PFSK-1 (cell line): ENCODE measurements around the gene PRSS56.

ENCODE experiments used
- FOXP2 ChIP-seq: optimal IDR thresholded peaks from 2 replicates; pipeline ENCODE3; 2011; ENCODE audit warnings: borderline replicate concordance, control low read depth, inconsistent platforms; ENCODE audit not compliant: insufficient read depth; ENCODE audit errors: extremely low read length, extremely low read depth
- POLR2AphosphoS5 ChIP-seq: IDR thresholded peaks from 2 replicates; pipeline ENCODE4 v1.6.1; 2012; ENCODE audit warnings: low read depth, mild to moderate bottlenecking, control low read depth, low read length, moderate library complexity
- SIN3A ChIP-seq: IDR thresholded peaks from 2 replicates; pipeline ENCODE4 v1.6.1; 2012; ENCODE audit warnings: mild to moderate bottlenecking, low read length, moderate library complexity, borderline replicate concordance; ENCODE audit not compliant: insufficient read depth
- TAF1 ChIP-seq: IDR thresholded peaks from 2 replicates; pipeline ENCODE4 v1.6.1; 2012; ENCODE audit warnings: low read length, control low read depth, borderline replicate concordance; ENCODE audit not compliant: insufficient read depth
- TF ChIP-seq, protein P1 (sequence below), 2 experiments: IDR thresholded peaks; 2 replicates each; pipeline versions ENCODE4 v1.6.1 to v1.8.0; 2011 to 2012; ENCODE audit warnings: low read depth in 2 of 2, low read length in 2 of 2, control low read depth in 1 of 2, inconsistent platforms in 1 of 2, mild to moderate bottlenecking in 1 of 2, moderate library complexity in 1 of 2; ENCODE audit not compliant: insufficient read depth in 1 of 2

Gene PRSS56

GRCh38 chr2:232520489-232520888 lies 301 bp downstream of the PRSS56 start:
- TF ChIP-seq TAF1 (no peak), SIN3A (no peak), FOXP2 (no peak), POLR2AphosphoS5 (no peak)
- TF ChIP-seq, protein P1, sequence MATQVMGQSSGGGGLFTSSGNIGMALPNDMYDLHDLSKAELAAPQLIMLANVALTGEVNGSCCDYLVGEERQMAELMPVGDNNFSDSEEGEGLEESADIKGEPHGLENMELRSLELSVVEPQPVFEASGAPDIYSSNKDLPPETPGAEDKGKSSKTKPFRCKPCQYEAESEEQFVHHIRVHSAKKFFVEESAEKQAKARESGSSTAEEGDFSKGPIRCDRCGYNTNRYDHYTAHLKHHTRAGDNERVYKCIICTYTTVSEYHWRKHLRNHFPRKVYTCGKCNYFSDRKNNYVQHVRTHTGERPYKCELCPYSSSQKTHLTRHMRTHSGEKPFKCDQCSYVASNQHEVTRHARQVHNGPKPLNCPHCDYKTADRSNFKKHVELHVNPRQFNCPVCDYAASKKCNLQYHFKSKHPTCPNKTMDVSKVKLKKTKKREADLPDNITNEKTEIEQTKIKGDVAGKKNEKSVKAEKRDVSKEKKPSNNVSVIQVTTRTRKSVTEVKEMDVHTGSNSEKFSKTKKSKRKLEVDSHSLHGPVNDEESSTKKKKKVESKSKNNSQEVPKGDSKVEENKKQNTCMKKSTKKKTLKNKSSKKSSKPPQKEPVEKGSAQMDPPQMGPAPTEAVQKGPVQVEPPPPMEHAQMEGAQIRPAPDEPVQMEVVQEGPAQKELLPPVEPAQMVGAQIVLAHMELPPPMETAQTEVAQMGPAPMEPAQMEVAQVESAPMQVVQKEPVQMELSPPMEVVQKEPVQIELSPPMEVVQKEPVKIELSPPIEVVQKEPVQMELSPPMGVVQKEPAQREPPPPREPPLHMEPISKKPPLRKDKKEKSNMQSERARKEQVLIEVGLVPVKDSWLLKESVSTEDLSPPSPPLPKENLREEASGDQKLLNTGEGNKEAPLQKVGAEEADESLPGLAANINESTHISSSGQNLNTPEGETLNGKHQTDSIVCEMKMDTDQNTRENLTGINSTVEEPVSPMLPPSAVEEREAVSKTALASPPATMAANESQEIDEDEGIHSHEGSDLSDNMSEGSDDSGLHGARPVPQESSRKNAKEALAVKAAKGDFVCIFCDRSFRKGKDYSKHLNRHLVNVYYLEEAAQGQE (IDR thresholded peaks at IDR 0.05; ENCODE audit: insufficient read depth in 1 of 2, low read depth in 2 of 2, low read length in 2 of 2), result no peak

DNA sequence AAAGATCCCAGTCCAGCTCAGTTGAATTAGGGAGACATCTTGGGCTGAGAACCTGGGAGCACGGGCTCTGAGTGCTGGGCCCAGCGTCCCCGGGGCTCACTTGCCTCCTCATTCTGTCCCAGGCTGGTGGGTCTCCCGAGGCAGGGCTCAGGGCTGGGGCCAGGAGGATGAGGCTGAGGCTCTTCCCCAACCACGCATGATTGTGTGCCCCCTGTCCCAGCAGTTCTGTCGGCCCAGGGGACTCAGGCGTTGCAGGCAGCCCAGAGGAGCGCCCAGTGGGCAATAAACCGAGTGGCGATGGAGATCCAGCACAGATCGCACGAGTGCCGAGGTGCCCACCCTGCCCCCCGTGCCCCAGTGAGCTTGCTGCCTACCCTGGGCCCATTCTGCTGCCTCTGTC lies 910 bp downstream of the PRSS56 start:
- TF ChIP-seq FOXP2, result no peak
- no peak for TF ChIP-seq POLR2AphosphoS5

GRCh38 chr2:232521959-232522622 lies 1.9 kb downstream of the PRSS56 start:
- TF ChIP-seq POLR2AphosphoS5 (no peak), TAF1 (no peak), SIN3A (no peak), FOXP2 (no peak)
- TF ChIP-seq, protein P1 (IDR thresholded peaks at IDR 0.05; ENCODE audit: insufficient read depth in 1 of 2, low read depth in 2 of 2, low read length in 2 of 2), result no peak

- no peak for TF ChIP-seq POLR2AphosphoS5
- no peak for TF ChIP-seq SIN3A
- TF ChIP-seq, protein P1 (IDR thresholded peaks at IDR 0.05; ENCODE audit: insufficient read depth in 1 of 2, low read depth in 2 of 2, low read length in 2 of 2), result no peak
- no peak for TF ChIP-seq FOXP2
- no peak for TF ChIP-seq TAF1
These were observed 2.6 kb downstream of the PRSS56 start for GRCh38 chr2:232522623-232523401.

DNA sequence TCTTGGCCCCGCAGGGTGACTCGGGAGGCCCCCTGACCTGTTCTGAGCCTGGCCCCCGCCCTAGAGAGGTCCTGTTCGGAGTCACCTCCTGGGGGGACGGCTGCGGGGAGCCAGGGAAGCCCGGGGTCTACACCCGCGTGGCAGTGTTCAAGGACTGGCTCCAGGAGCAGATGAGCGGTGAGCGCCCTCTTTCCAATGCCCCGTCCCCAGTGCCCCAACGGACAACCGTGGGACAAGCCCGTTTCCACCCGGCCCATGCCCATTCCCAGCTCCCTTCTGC lies 3.2 kb downstream of the PRSS56 start:
- TF ChIP-seq FOXP2, result no peak
- TF ChIP-seq, protein P1 (IDR thresholded peaks at IDR 0.05; ENCODE audit: insufficient read depth in 1 of 2, low read depth in 2 of 2, low read length in 2 of 2), result no peak
